ENCODE data around the gene MARCHF6.
"Not testable (repeated sequence)": the region's sequence is repeated elsewhere in the genome, so short reads cannot be mapped to it uniquely, and the experiment has no call there.

Gene MARCHF6

DNA sequence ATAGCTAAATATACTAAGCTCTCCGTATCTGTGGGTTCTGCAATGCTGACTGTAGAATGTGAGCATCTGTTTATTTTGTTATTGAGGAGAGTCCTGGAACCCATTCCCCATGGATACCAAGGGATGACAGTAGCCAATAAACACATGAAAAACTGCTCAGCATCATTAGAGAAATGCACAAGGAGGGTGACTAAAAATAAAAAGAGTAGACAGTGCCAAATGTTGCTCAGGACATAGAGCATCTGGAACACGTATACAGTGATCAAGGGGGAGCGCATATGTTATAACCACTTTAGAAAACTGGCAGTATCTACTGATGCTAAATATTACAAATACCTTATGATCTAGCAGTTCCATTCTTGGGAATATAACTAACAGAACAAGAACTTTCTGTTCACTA lies 31.0 kb downstream of the MARCHF6 start:
- no peak overlapping the region for H2BK120ac ChIP-seq (ENCODE audit: low read depth, low read length)
- H3K9me3 ChIP-seq (ENCODE audit: control insufficient read depth, low read length), result no peaks in the 10 kb centered on the region
- no peak overlapping the region for H2AFZ ChIP-seq (ENCODE audit: low read depth, low read length)
- no peak overlapping the region for H2BK15ac ChIP-seq (ENCODE audit: low read depth, poor library complexity, severe bottlenecking)
- DNase-seq, result no peak
- H3K27me3 ChIP-seq (ENCODE audit: control insufficient read depth in 1 of 2, insufficient read depth in 1 of 2, low read length in 2 of 2), result no peaks in the 10 kb centered on the region
- peaks cover 6 to 71% of the 10 kb centered on the region in 2 experiments for H3K36me3 ChIP-seq (ENCODE audit: control insufficient read depth in 1 of 2, insufficient read depth in 2 of 2, low read depth in 1 of 2, low read length in 2 of 2)
- H4K8ac ChIP-seq (ENCODE audit: low read length), result no peak overlapping the region
- H3K79me1 ChIP-seq (replicated peaks; ENCODE audit: low read length, poor library complexity, severe bottlenecking), result peaks cover 13% of the 10 kb centered on the region
- H3K9ac ChIP-seq (ENCODE audit: low read length), result no peak overlapping the region
- H3K23ac ChIP-seq (ENCODE audit: low read length in 2 of 2), result no peak overlapping the region
- H3K4me1 ChIP-seq (ENCODE audit: control insufficient read depth, insufficient read depth, low read depth, low read length), result peaks cover 3% of the 10 kb centered on the region
- H2AK5ac ChIP-seq (ENCODE audit: low read length, severe bottlenecking), result no peak overlapping the region
- no peak overlapping the region for H3K27ac ChIP-seq (ENCODE audit: low read length, poor library complexity, severe bottlenecking)
- H3K4ac ChIP-seq (ENCODE audit: low read depth in 1 of 2, low read length in 2 of 2), result no peak overlapping the region
- no peak overlapping the region for H4K91ac ChIP-seq (ENCODE audit: low read length)
- no peak overlapping the region for H2BK12ac ChIP-seq (ENCODE audit: low read length in 2 of 2)
- no peak overlapping the region for H3K4me3 ChIP-seq (ENCODE audit: insufficient read depth in 1 of 2, low read depth in 1 of 2, low read length in 2 of 2)
- H3K18ac ChIP-seq (ENCODE audit: low read depth in 1 of 2, low read length in 2 of 2), result no peak overlapping the region
- WGBS, result 90% methylated on average over 3 of the region's 3 CpGs
- H3K14ac ChIP-seq (ENCODE audit: low read length in 2 of 2), result no peak overlapping the region
- H2BK5ac ChIP-seq (ENCODE audit: low read depth, low read length, poor library complexity, severe bottlenecking), result no peak overlapping the region
- no peak overlapping the region for H3K4me2 ChIP-seq (ENCODE audit: low read length, poor library complexity, severe bottlenecking)

DNA sequence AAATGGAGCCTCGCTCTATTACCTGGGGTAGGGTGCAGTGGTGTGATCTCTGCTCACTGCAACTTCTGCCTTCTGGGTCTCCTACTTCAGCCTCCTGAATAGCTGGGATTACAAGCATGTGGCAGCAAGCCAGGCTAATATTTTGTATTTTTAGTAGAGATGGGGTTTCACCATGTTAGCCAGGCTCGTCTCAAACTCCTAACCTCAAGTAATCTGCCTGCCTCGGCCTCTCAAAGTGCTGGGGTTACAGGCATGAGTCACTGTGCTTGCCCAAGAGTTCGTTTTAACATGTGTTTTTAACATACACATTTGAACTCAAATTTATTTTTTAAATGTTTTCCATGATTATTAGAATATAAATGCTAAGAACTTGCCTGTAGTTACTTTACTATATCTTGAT lies 34.2 kb downstream of the MARCHF6 start:
- 88% methylated on average over 3 of the region's 4 CpGs for WGBS
- Histone ChIP-seq H2AK5ac (ENCODE audit: low read length, severe bottlenecking) (no peak overlapping the region), H3K27ac (ENCODE audit: low read length, poor library complexity, severe bottlenecking) (no peak overlapping the region), H2AFZ (ENCODE audit: low read depth, low read length) (no peak overlapping the region), H2BK12ac (ENCODE audit: low read length in 2 of 2) (no peak overlapping the region), H3K18ac (ENCODE audit: low read depth in 1 of 2, low read length in 2 of 2) (no peak overlapping the region), H3K36me3 (ENCODE audit: control insufficient read depth in 1 of 2, insufficient read depth in 2 of 2, low read depth in 1 of 2, low read length in 2 of 2) (peaks cover 18 to 84% of the 10 kb centered on the region in 2 experiments), H3K4ac (ENCODE audit: low read depth in 1 of 2, low read length in 2 of 2) (no peak overlapping the region), H3K4me3 (ENCODE audit: insufficient read depth in 1 of 2, low read depth in 1 of 2, low read length in 2 of 2) (no peak overlapping the region), H3K27me3 (ENCODE audit: control insufficient read depth in 1 of 2, insufficient read depth in 1 of 2, low read length in 2 of 2) (no peaks in the 10 kb centered on the region), H3K79me1 (replicated peaks; ENCODE audit: low read length, poor library complexity, severe bottlenecking) (peaks cover 21% of the 10 kb centered on the region), H4K91ac (ENCODE audit: low read length) (no peak overlapping the region), H3K9ac (ENCODE audit: low read length) (no peak overlapping the region), H3K4me1 (ENCODE audit: control insufficient read depth, insufficient read depth, low read depth, low read length) (peaks cover 3% of the 10 kb centered on the region), H3K4me2 (ENCODE audit: low read length, poor library complexity, severe bottlenecking) (no peak overlapping the region), H2BK5ac (ENCODE audit: low read depth, low read length, poor library complexity, severe bottlenecking) (no peak overlapping the region), H2BK120ac (ENCODE audit: low read depth, low read length) (no peak overlapping the region), H3K14ac (ENCODE audit: low read length in 2 of 2) (no peak overlapping the region), H2BK15ac (ENCODE audit: low read depth, poor library complexity, severe bottlenecking) (no peak overlapping the region), H3K9me3 (ENCODE audit: control insufficient read depth, low read length) (no peaks in the 10 kb centered on the region), H4K8ac (ENCODE audit: low read length) (no peak overlapping the region), H3K23ac (ENCODE audit: low read length in 2 of 2) (no peak overlapping the region)
- DNase-seq, result peak; percentile 71

DNA sequence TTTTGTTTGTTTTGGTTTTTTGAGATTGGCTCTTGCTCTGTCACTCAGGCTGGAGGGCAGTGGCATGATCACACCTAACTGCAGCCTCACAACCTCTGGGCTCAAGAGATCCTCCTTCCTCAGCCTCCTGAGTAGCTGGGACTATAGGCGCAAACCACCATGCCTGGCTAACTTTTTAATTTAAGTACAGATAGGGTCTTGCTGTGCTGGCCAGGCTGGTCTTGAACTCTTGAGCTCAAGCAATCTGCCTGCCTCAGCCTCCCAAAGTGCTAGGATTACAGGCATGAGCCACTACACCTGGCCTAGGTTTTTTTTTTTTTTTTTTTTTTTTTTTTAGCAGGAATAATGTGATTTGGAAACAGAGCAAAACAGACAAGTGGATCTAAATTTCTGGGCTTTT lies 37.6 kb downstream of the MARCHF6 start:
- Histone ChIP-seq H3K36me3 (ENCODE audit: control insufficient read depth in 1 of 2, insufficient read depth in 2 of 2, low read depth in 1 of 2, low read length in 2 of 2) (peaks cover 24 to 84% of the 10 kb centered on the region in 2 experiments), H2AFZ (ENCODE audit: low read depth, low read length) (no peak overlapping the region), H3K9ac (ENCODE audit: low read length) (no peak overlapping the region), H3K14ac (ENCODE audit: low read length in 2 of 2) (no peak overlapping the region), H3K27me3 (ENCODE audit: control insufficient read depth in 1 of 2, insufficient read depth in 1 of 2, low read length in 2 of 2) (no peaks in the 10 kb centered on the region), H3K4ac (ENCODE audit: low read depth in 1 of 2, low read length in 2 of 2) (no peak overlapping the region), H3K18ac (ENCODE audit: low read depth in 1 of 2, low read length in 2 of 2) (no peak overlapping the region), H3K27ac (ENCODE audit: low read length, poor library complexity, severe bottlenecking) (no peak overlapping the region), H4K8ac (ENCODE audit: low read length) (no peak overlapping the region), H2BK15ac (ENCODE audit: low read depth, poor library complexity, severe bottlenecking) (no peak overlapping the region), H2BK5ac (ENCODE audit: low read depth, low read length, poor library complexity, severe bottlenecking) (no peak overlapping the region), H3K9me3 (ENCODE audit: control insufficient read depth, low read length) (no peaks in the 10 kb centered on the region), H3K4me3 (ENCODE audit: insufficient read depth in 1 of 2, low read depth in 1 of 2, low read length in 2 of 2) (no peak overlapping the region), H3K79me1 (replicated peaks; ENCODE audit: low read length, poor library complexity, severe bottlenecking) (peaks cover 26% of the 10 kb centered on the region), H2BK12ac (ENCODE audit: low read length in 2 of 2) (no peak overlapping the region), H3K4me2 (ENCODE audit: low read length, poor library complexity, severe bottlenecking) (no peak overlapping the region), H4K91ac (ENCODE audit: low read length) (no peak overlapping the region), H3K4me1 (ENCODE audit: control insufficient read depth, insufficient read depth, low read depth, low read length) (peaks cover 3% of the 10 kb centered on the region), H2AK5ac (ENCODE audit: low read length, severe bottlenecking) (no peak overlapping the region), H2BK120ac (ENCODE audit: low read depth, low read length) (no peak overlapping the region), H3K23ac (ENCODE audit: low read length in 2 of 2) (no peak overlapping the region)
- WGBS, result 100% methylated on average over 1 of the region's 1 CpG
- no peak for DNase-seq

DNA sequence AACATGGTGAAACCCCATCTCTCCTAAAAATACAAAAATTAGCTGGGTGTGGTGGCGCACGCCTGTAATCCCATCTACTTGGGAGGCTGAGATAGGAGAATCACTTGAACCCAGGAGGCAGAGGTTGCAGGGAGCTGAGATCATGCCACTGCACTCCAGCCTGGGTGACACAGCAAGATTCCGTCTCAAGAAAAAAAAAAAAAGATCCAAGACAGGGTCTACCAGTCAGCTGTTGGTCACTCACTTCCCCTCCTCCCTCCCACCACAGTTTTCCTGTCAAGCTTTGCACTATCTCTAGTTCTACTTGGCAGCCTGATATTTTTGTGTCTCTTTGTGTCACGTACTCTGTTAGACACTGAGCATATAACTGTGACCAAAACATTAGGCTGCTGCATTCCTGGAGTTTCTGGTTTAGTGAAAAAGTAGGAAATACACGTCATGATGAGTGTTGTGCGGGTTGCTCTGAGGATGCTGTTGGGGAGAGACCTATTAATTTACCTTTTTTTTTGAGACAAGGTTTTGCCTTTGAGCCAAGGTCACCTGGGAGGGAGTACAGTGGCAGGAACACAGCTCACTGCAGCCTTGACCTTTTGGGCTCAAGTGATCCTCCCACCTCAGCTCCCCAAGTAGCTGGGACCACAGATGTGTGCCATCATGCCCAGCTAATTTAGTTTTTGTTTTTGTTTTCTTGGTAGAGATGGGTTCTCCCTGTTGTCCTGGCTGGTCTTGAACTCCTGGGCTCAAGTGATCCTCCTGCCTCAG lies 39.3 kb downstream of the MARCHF6 start:
- Histone ChIP-seq H3K79me1 (replicated peaks; ENCODE audit: low read length, poor library complexity, severe bottlenecking) (peaks cover 29% of the 10 kb centered on the region), H3K9ac (ENCODE audit: low read length) (peak overlapping the region; percentile 35), H3K36me3 (ENCODE audit: control insufficient read depth in 1 of 2, insufficient read depth in 2 of 2, low read depth in 1 of 2, low read length in 2 of 2) (peaks cover 27 to 83% of the 10 kb centered on the region in 2 experiments)
- H2BK120ac ChIP-seq (ENCODE audit: low read depth, low read length); H3K23ac ChIP-seq (ENCODE audit: low read length in 2 of 2); H3K9me3 ChIP-seq (ENCODE audit: control insufficient read depth, low read length); H3K4me2 ChIP-seq (ENCODE audit: low read length, poor library complexity, severe bottlenecking); H3K27ac ChIP-seq (ENCODE audit: low read length, poor library complexity, severe bottlenecking); H3K4me3 ChIP-seq (ENCODE audit: insufficient read depth in 1 of 2, low read depth in 1 of 2, low read length in 2 of 2); H3K27me3 ChIP-seq (ENCODE audit: control insufficient read depth in 1 of 2, insufficient read depth in 1 of 2, low read length in 2 of 2); H2BK5ac ChIP-seq (ENCODE audit: low read depth, low read length, poor library complexity, severe bottlenecking); H2AK5ac ChIP-seq (ENCODE audit: low read length, severe bottlenecking); DNase-seq; H2BK12ac ChIP-seq (ENCODE audit: low read length in 2 of 2); H2AFZ ChIP-seq (ENCODE audit: low read depth, low read length); H4K91ac ChIP-seq (ENCODE audit: low read length); H4K8ac ChIP-seq (ENCODE audit: low read length); H3K4ac ChIP-seq (ENCODE audit: low read depth in 1 of 2, low read length in 2 of 2); H2BK15ac ChIP-seq (ENCODE audit: low read depth, poor library complexity, severe bottlenecking); H3K14ac ChIP-seq (ENCODE audit: low read length in 2 of 2); H3K18ac ChIP-seq (ENCODE audit: low read depth in 1 of 2, low read length in 2 of 2); H3K4me1 ChIP-seq (ENCODE audit: control insufficient read depth, insufficient read depth, low read depth, low read length): not testable (repeated sequence)
- WGBS, result 94% methylated on average over 6 of the region's 6 CpGs
